Pancreas (tissue), 10 donors: Measurements from ENCODE around the gene SLC30A7. TPM values are rescaled to one million over a fixed set of nuclear protein-coding genes. Genes with fewer than 3 reads are reported as not detected.

Experiments
- ATAC-seq, 4 donors: fragments of 200-7000 bp; cut with Tn5 transposase; one replicate each; pipeline versions ENCODE4 v1.8.0 to v1.9.1; 2020; ENCODE audit warnings: mild to moderate bottlenecking in 4 of 4, moderate library complexity in 4 of 4
- DNase-seq, 6 donors: peaks; one replicate each; pipeline ENCODE4 v3.0.0-alpha.2; 2020
- FAIRE-seq: peaks from 2 replicates; lab custom pipeline; 2012; peaks lifted over from hg19 to GRCh38; lab: Jason Lieb, UNC
- H3K27ac ChIP-seq, 4 donors: fragments of 200-600 bp; sonication (generic); 1 replicate in 3 of 4; 2 replicates in 1 of 4; pipeline versions ENCODE4 v1.5.0 to v1.8.0; 2020
- H3K27me3 ChIP-seq, 4 donors: fragments of 200-600 bp; one replicate each; pipeline ENCODE4 v1.8.0; 2021
- H3K36me3 ChIP-seq, 3 donors: fragments of 200-600 bp; sonication (generic) in 1 of 3; one replicate each; pipeline versions ENCODE4 v1.5.0 to v1.8.0; 2020 to 2021
- H3K4me1 ChIP-seq, 3 donors: fragments of 200-600 bp; one replicate each; pipeline ENCODE4 v1.8.0; 2021
- H3K4me3 ChIP-seq, 4 donors: fragments of 200-600 bp; sonication (generic) in 2 of 4; one replicate each; pipeline versions ENCODE4 v1.5.0 to v1.8.0; 2020 to 2021
- H3K9me3 ChIP-seq, 4 donors: fragments of 200-600 bp; one replicate each; pipeline ENCODE4 v1.8.0; 2021
- CTCF ChIP-seq, 4 donors: fragments of 200-600 bp; sonication (generic) in 3 of 4; IDR thresholded peaks; one replicate each; pipeline versions ENCODE4 v1.5.0 to v1.8.0; 2021; ENCODE audit warnings: antibody characterized with exemption in 4 of 4
- WGBS, 2 donors: extraction: QIAGEN DNeasy Blood & Tissue Kit; methylation state at CpG; one replicate each; pipeline ENCODE4 v1.1.7; 2013; 5-methylcytosine and 5-hydroxymethylcytosine counted together
- intact Hi-C, 3 donors: fragments of 100-400 bp; cut with DNase I; formaldehyde crosslinking; loops; one replicate each; pipeline versions ENCODE4 v1.11.1 to v1.14.2; 2022
- polyA plus RNA-seq, 2 donors: library from polyadenylated mRNA; stranded (reverse); fragments of 200-250 nt; gene quantifications; one replicate each; pipeline ENCODE4 v1.2.3, GENCODE V29; 2013
- total RNA-seq, 6 donors: library from RNA; stranded (reverse); fragmentation: NEBNext Ultra II Directional in 4 of 6; extraction: Animal tissue kit (Norgen Biotek cat#: 25700) in 4 of 6; gene quantifications; one replicate each; pipeline versions ENCODE4 v1.2.1 to v1.2.4, GENCODE V29; 2021 to 2023
- donor health status: healthy with polysubstance abuse.
- donor health status: DM: no; HTN: no; CAD: no; lungs with moderate emphysema.
- donor health status: DM: no; HTN: no; CAD: no.
- donor health status: control.
- donor health status: control.
- donor health status: Bipolar disorder and iron deficiency.
- donor health status: DM: yes; HTN: yes; CAD: no.
- donor health status: DM: no; HTN: no; CAD: no.
- donor health status: DM: no; HTN: no; CAD: no.
- donor health status: DM: yes; HTN: yes; CAD: no.

The SLC30A7 gene
- total and polyA plus RNA-seq, 8 donors = 2.5 to 21.4 (median 11.0) TPM

- intact Hi-C loops = no loop called here
These were observed 117.9 kb downstream of the SLC30A7 start for GRCh38 chr1:101013776-101014175.

GRCh38 chr1:101017448-101017847 lies 121.6 kb downstream of the SLC30A7 start:
- no peak for FAIRE-seq

More at GRCh38 chr1:101013776-101014175, 117.9 kb downstream of the SLC30A7 start:
- Histone ChIP-seq H3K36me3 (no peaks in the 10 kb centered on the region), H3K4me1 (no peaks in the 10 kb centered on the region), H3K9me3 (no peaks in the 10 kb centered on the region), H3K4me3 (no peak overlapping the region), H3K27me3 (no peaks in the 10 kb centered on the region), H3K27ac (no peak overlapping the region)
- WGBS, 2 donors = 75 to 77% methylated on average over 1 of the region's 1 CpG
- TF ChIP-seq CTCF (IDR thresholded peaks at IDR 0.05) = no peak
- FAIRE-seq (no peak), ATAC-seq (no peak), DNase-seq (no peak)

GRCh38 chr1:101022294-101022693 lies 126.4 kb downstream of the SLC30A7 start:
- DNase-seq (no peak), ATAC-seq (no peak), FAIRE-seq (no peak)
- Histone ChIP-seq H3K36me3 (peaks cover 0 to 3% (median 0%) of the 10 kb centered on the region in 3 donors), H3K27ac (no peak overlapping the region), H3K4me1 (peaks cover 0 to 11% (median 8%) of the 10 kb centered on the region in 3 donors), H3K27me3 (no peaks in the 10 kb centered on the region), H3K4me3 (no peak overlapping the region), H3K9me3 (no peaks in the 10 kb centered on the region)
- WGBS, 2 donors = 86 to 92% methylated on average over 3 of the region's 3 CpGs
- TF ChIP-seq CTCF (IDR thresholded peaks at IDR 0.05) = no peak
- intact Hi-C loops = no loop called here

More at GRCh38 chr1:101017448-101017847, 121.6 kb downstream of the SLC30A7 start:
- H3K9me3 ChIP-seq = no peaks in the 10 kb centered on the region
- ATAC-seq (no peak), DNase-seq (no peak)
- intact Hi-C loops = no loop called here
- H3K36me3 ChIP-seq = peaks cover 0 to 3% (median 0%) of the 10 kb centered on the region in 3 donors
- no peak for TF ChIP-seq CTCF (IDR thresholded peaks at IDR 0.05)
- no peaks in the 10 kb centered on the region for H3K27me3 ChIP-seq
- no peak overlapping the region for H3K4me3 ChIP-seq
- 96 to 99% methylated on average over 1 of the region's 1 CpG for WGBS, 2 donors
- H3K27ac ChIP-seq = no peak overlapping the region
- H3K4me1 ChIP-seq = no peaks in the 10 kb centered on the region

GRCh38 chr1:101025283-101025656 lies 129.4 kb downstream of the SLC30A7 start:
- DNase-seq = peak in 1 of 6 donors; percentile 4
- no peak for TF ChIP-seq CTCF (IDR thresholded peaks at IDR 0.05)
- H3K4me3 ChIP-seq = peak overlapping the region; percentile 35 to 79 (median 57)
- no peaks in the 10 kb centered on the region for H3K9me3 ChIP-seq
- peak overlapping the region; percentile 6 to 76 (median 61) for H3K27ac ChIP-seq
- intact Hi-C loops = no loop called here
- WGBS, 2 donors = 0 to 1% methylated on average over 9 of the region's 9 CpGs
- no peaks in the 10 kb centered on the region for H3K27me3 ChIP-seq
- no peak for FAIRE-seq
- H3K36me3 ChIP-seq = peaks cover 0 to 3% (median 0%) of the 10 kb centered on the region in 3 donors
- peak; percentile 37 to 68 (median 55) for ATAC-seq
- peaks cover 0 to 14% (median 8%) of the 10 kb centered on the region in 3 donors for H3K4me1 ChIP-seq

- WGBS, 2 donors = 0% methylated on average over 37 of the region's 37 CpGs
- DNase-seq (peak; percentile 84 to 94 (median 90)), ATAC-seq (peak; percentile 99 to 100 (median 100)), FAIRE-seq (no peak)
- no peaks in the 10 kb centered on the region for H3K9me3 ChIP-seq
- H3K36me3 ChIP-seq = peaks cover 0 to 1% (median 0%) of the 10 kb centered on the region in 3 donors
- H3K4me3 ChIP-seq = peak within 1 kb of the TSS; percentile 35 to 79 (median 57)
- intact Hi-C loops = no loop called here
- TF ChIP-seq CTCF (IDR thresholded peaks at IDR 0.05) = no peak
- peak within 1 kb of the TSS; percentile 6 to 76 (median 61) for H3K27ac ChIP-seq
- peaks cover 0 to 14% (median 8%) of the 10 kb centered on the region in 3 donors for H3K4me1 ChIP-seq
- no peaks in the 10 kb centered on the region for H3K27me3 ChIP-seq
These were observed 130.0 kb downstream of the SLC30A7 start, which contains the start of gene DPH5 for GRCh38 chr1:101025657-101026429. DPH5 (minus strand) TSS chr1:101025784; CDS start chr1:101025443, 341 bp downstream.
